Neural cell (in vitro differentiated cells): ENCODE results near the gene PHGDH. TPM values are rescaled to one million over a fixed set of nuclear protein-coding genes. Genes with fewer than 3 reads are reported as not detected.

Experiments used
- H2AFZ ChIP-seq: fragments of 200-600, 300-800 bp; sonication (generic), shearing (Covaris generic); 2 replicates; pipeline ENCODE4 v1.6.0; 2014; ENCODE audit warnings: low read depth, mild to moderate bottlenecking, antibody characterized with exemption, low read length, moderate library complexity
- H3F3A ChIP-seq: fragments of 200-600 bp; shearing (Covaris generic); 2 replicates; pipeline ENCODE4 v1.6.1; 2016; ENCODE audit warnings: mild to moderate bottlenecking, moderate library complexity, mixed read lengths, antibody characterized with exemption, low read length; ENCODE audit not compliant: insufficient read depth, poor library complexity, severe bottlenecking
- H3K27ac ChIP-seq: fragments of 200-600, 300-800 bp; sonication (generic), shearing (Covaris generic); 2 replicates; pipeline ENCODE4 v1.5.1; 2014; ENCODE audit warnings: mild to moderate bottlenecking, low read length, moderate library complexity
- H3K27me3 ChIP-seq: fragments of 300-800, 200-600 bp; sonication (generic), shearing (Covaris generic); 2 replicates; pipeline ENCODE4 v1.6.0; 2014; ENCODE audit warnings: mild to moderate bottlenecking, low read depth, low read length, moderate library complexity; ENCODE audit not compliant: insufficient read depth
- H3K36me3 ChIP-seq: fragments of 300-800, 200-600 bp; sonication (generic), shearing (Covaris generic); 2 replicates; pipeline ENCODE4 v1.5.1; 2014; ENCODE audit warnings: mild to moderate bottlenecking, antibody characterized with exemption, low read length, moderate library complexity; ENCODE audit not compliant: insufficient read depth
- H3K4me2 ChIP-seq: fragments of 300-800, 200-600 bp; sonication (generic), shearing (Covaris generic); 2 replicates; pipeline ENCODE4 v1.6.0; 2014; ENCODE audit warnings: mild to moderate bottlenecking, low read length
- H3K4me3 ChIP-seq: fragments of 300-800, 200-600 bp; sonication (generic), shearing (Covaris generic); 2 replicates; pipeline ENCODE4 v1.5.1; 2014; ENCODE audit warnings: mild to moderate bottlenecking, low read length, moderate library complexity
- H3K79me2 ChIP-seq: fragments of 200-600 bp; shearing (Covaris generic); replicated peaks from 2 replicates; pipeline ENCODE4 v1.6.0; 2014; ENCODE audit warnings: mild to moderate bottlenecking, low read length, moderate library complexity; ENCODE audit not compliant: insufficient read depth
- H3K9ac ChIP-seq: fragments of 300-800, 200-600 bp; sonication (generic), shearing (Covaris generic); 2 replicates; pipeline ENCODE4 v1.6.1; 2016; ENCODE audit warnings: mild to moderate bottlenecking, low read length, mixed read lengths
- H3K9me2 ChIP-seq: fragments of 200-600 bp; shearing (Covaris generic); 2 replicates; pipeline ENCODE4 v1.6.1; 2016; ENCODE audit warnings: mild to moderate bottlenecking, low read length, mixed read lengths; ENCODE audit not compliant: insufficient read depth
- H3K9me3 ChIP-seq: fragments of 200-600, 300-800 bp; sonication (generic), shearing (Covaris generic); 2 replicates; pipeline ENCODE4 v1.6.1; 2016; ENCODE audit warnings: mild to moderate bottlenecking, mixed run types, low read length, moderate library complexity, mixed read lengths
- H4K20me1 ChIP-seq: fragments of 200-600 bp; shearing (Covaris generic); 2 replicates; pipeline ENCODE4 v1.6.1; 2016; ENCODE audit warnings: mild to moderate bottlenecking, mixed run types; ENCODE audit not compliant: insufficient read depth
- CTCF ChIP-seq: fragments of 450-650 bp; IDR thresholded peaks from 2 replicates; pipeline ENCODE4 v1.5.1; 2014; ENCODE audit warnings: antibody characterized with exemption, mild to moderate bottlenecking, moderate library complexity; ENCODE audit not compliant: poor library complexity, severe bottlenecking
- EP300 ChIP-seq: fragments of 450-650 bp; conservative IDR thresholded peaks from 2 replicates; pipeline ENCODE4 v1.6.1; 2014; ENCODE audit warnings: antibody characterized with exemption, mild to moderate bottlenecking, moderate library complexity; ENCODE audit not compliant: poor library complexity, severe bottlenecking
- EZH2 ChIP-seq: fragments of 200-600, 300-800 bp; shearing (Covaris generic), sonication (generic); IDR thresholded peaks from 2 replicates; pipeline ENCODE4 v1.6.1; 2014; ENCODE audit warnings: antibody characterized with exemption, low read length, borderline replicate concordance, mild to moderate bottlenecking; ENCODE audit not compliant: insufficient read depth, poor library complexity, severe bottlenecking
- MXI1 ChIP-seq: fragments of 450-650 bp; conservative IDR thresholded peaks from 2 replicates; pipeline ENCODE4 v1.6.1; 2014; ENCODE audit warnings: antibody characterized with exemption, mild to moderate bottlenecking; ENCODE audit not compliant: poor library complexity, severe bottlenecking
- POLR2AphosphoS5 ChIP-seq: IDR thresholded peaks from 2 replicates; pipeline ENCODE4 v1.6.1; 2012
- RAD21 ChIP-seq: fragments of 450-650 bp; conservative IDR thresholded peaks from 2 replicates; pipeline ENCODE4 v1.6.1; 2014; ENCODE audit warnings: antibody characterized with exemption, mild to moderate bottlenecking, moderate library complexity
- REST ChIP-seq: IDR thresholded peaks from 2 replicates; pipeline ENCODE4 v1.6.1; 2012; ENCODE audit warnings: borderline replicate concordance
- SMC3 ChIP-seq: fragments of 450-650 bp; conservative IDR thresholded peaks from 2 replicates; pipeline ENCODE4 v1.6.1; 2014; ENCODE audit warnings: antibody characterized with exemption, mild to moderate bottlenecking, moderate library complexity; ENCODE audit not compliant: poor library complexity
- TAF1 ChIP-seq: IDR thresholded peaks from 2 replicates; pipeline ENCODE4 v1.6.1; 2012; ENCODE audit warnings: low read depth
- polyA plus RNA-seq: library from polyadenylated mRNA; depleted of rRNA; stranded (reverse); fragments of >200 nt; gene quantifications from 2 replicates; pipeline ENCODE4 v1.2.3, GENCODE V29; 2014

The PHGDH gene
- polyA plus RNA-seq, 1 donor from 2014 or later = 11.8 TPM

- H3K9ac ChIP-seq = no peak overlapping the region
- H2AFZ ChIP-seq = no peak overlapping the region
- no peak overlapping the region for H3K4me2 ChIP-seq
- TF ChIP-seq EP300 = no peak
- TF ChIP-seq REST = no peak
- no peak for TF ChIP-seq RAD21
- no peak for TF ChIP-seq SMC3
- no peak for TF ChIP-seq MXI1
- no peak for TF ChIP-seq TAF1
- no peak for TF ChIP-seq CTCF
- TF ChIP-seq POLR2AphosphoS5 = no peak
- no peak for TF ChIP-seq EZH2
- no peaks in the 10 kb centered on the region for H3K27me3 ChIP-seq
- no peaks in the 10 kb centered on the region for H3K9me3 ChIP-seq
- no peaks in the 10 kb centered on the region for H3F3A ChIP-seq
- no peaks in the 10 kb centered on the region for H3K9me2 ChIP-seq
- no peaks in the 10 kb centered on the region for H3K36me3 ChIP-seq
- H3K4me3 ChIP-seq = no peak overlapping the region
- H3K79me2 ChIP-seq = no peaks in the 10 kb centered on the region
- H3K27ac ChIP-seq = no peak overlapping the region
- no peaks in the 10 kb centered on the region for H4K20me1 ChIP-seq
Observed at GRCh38 chr1:119727991-119728390, 16.3 kb downstream of the PHGDH start.

- H3F3A ChIP-seq = no peaks in the 10 kb centered on the region
- H3K9ac ChIP-seq = no peak overlapping the region
- H4K20me1 ChIP-seq = no peaks in the 10 kb centered on the region
- H3K4me3 ChIP-seq = no peak overlapping the region
- no peaks in the 10 kb centered on the region for H3K9me2 ChIP-seq
- no peak for TF ChIP-seq CTCF
- no peak for TF ChIP-seq SMC3
- no peak for TF ChIP-seq POLR2AphosphoS5
- no peak for TF ChIP-seq EZH2
- no peak for TF ChIP-seq REST
- no peak for TF ChIP-seq RAD21
- TF ChIP-seq EP300 = no peak
- TF ChIP-seq TAF1 = no peak
- TF ChIP-seq MXI1 = no peak
- H3K79me2 ChIP-seq = no peaks in the 10 kb centered on the region
- no peak overlapping the region for H3K27ac ChIP-seq
- H3K4me2 ChIP-seq = no peak overlapping the region
- H3K36me3 ChIP-seq = no peaks in the 10 kb centered on the region
- no peaks in the 10 kb centered on the region for H3K9me3 ChIP-seq
- no peak overlapping the region for H2AFZ ChIP-seq
- H3K27me3 ChIP-seq = no peaks in the 10 kb centered on the region
Observed at GRCh38 chr1:119729044-119729443, 17.3 kb downstream of the PHGDH start.
